SK-N-SH treated with all-trans-retinoic acid at 6 μM for 48 hours (cell line): ENCODE data around the gene FTO.

Experiments
- ATAC-seq: fragments of 200-7000 bp; cut with Tn5 transposase; 3 replicates; pipeline ENCODE4 v1.9.1; 2020; ENCODE audit warnings: mild to moderate bottlenecking, moderate library complexity
- ARNTL ChIP-seq: fragments of 450-650 bp; formaldehyde crosslinking; IDR thresholded peaks from 2 replicates; pipeline ENCODE4 v1.5.0; 2020; ENCODE audit warnings: low read depth, mild to moderate bottlenecking, moderate library complexity, borderline replicate concordance
- BACH2 ChIP-seq: fragments of 250-450 bp; sonication (Bioruptor Pico); IDR thresholded peaks from 2 replicates; pipeline ENCODE4 v1.9.0; 2021; ENCODE audit warnings: mild to moderate bottlenecking, borderline replicate concordance
- CREB5 ChIP-seq: fragments of 250-450 bp; sonication (Bioruptor Pico); IDR thresholded peaks from 2 replicates; pipeline ENCODE4 v1.5.1; 2020; ENCODE audit warnings: low read depth, mild to moderate bottlenecking, moderate library complexity
- CSDC2 ChIP-seq: fragments of 250-450 bp; sonication (Bioruptor Pico); IDR thresholded peaks from 2 replicates; pipeline ENCODE4 v1.5.0; 2020; ENCODE audit warnings: mild to moderate bottlenecking, moderate library complexity
- CSRNP3 ChIP-seq: fragments of 250-450 bp; sonication (Bioruptor Pico); IDR thresholded peaks from 2 replicates; pipeline ENCODE4 v1.5.1; 2021; ENCODE audit warnings: mild to moderate bottlenecking, moderate library complexity
- ESRRG ChIP-seq: fragments of 250-450 bp; sonication (Bioruptor Pico); IDR thresholded peaks from 2 replicates; pipeline ENCODE4 v1.6.1; 2021; ENCODE audit warnings: mild to moderate bottlenecking
- GLIS3 ChIP-seq: fragments of 250-450 bp; sonication (Bioruptor Pico); IDR thresholded peaks from 2 replicates; pipeline ENCODE4 v1.5.0; 2020; ENCODE audit warnings: mild to moderate bottlenecking, moderate library complexity
- ISL1 ChIP-seq: fragments of 250-450 bp; sonication (Bioruptor Pico); IDR thresholded peaks from 2 replicates; pipeline ENCODE4 v2.1.2; 2022; ENCODE audit warnings: mild to moderate bottlenecking, moderate library complexity
- OSR1 ChIP-seq: fragments of 250-450 bp; sonication (Bioruptor Pico); IDR thresholded peaks from 2 replicates; pipeline ENCODE4 v1.8.0; 2022; ENCODE audit warnings: moderate library complexity, mild to moderate bottlenecking, inconsistent platforms
- PATZ1 ChIP-seq: fragments of 250-450 bp; sonication (Bioruptor Pico); IDR thresholded peaks from 2 replicates; pipeline ENCODE4 v1.8.0; 2020; ENCODE audit warnings: mild to moderate bottlenecking, moderate library complexity, borderline replicate concordance
- POU6F1 ChIP-seq: fragments of 250-450 bp; sonication (Bioruptor Pico); IDR thresholded peaks from 2 replicates; pipeline ENCODE4 v1.8.0; 2021; ENCODE audit warnings: low read depth, mild to moderate bottlenecking, moderate library complexity, borderline replicate concordance
- PPARA ChIP-seq: fragments of 250-450 bp; sonication (Bioruptor Pico); IDR thresholded peaks from 2 replicates; pipeline ENCODE4 v1.5.0; 2020; ENCODE audit warnings: mild to moderate bottlenecking, borderline replicate concordance
- RARB ChIP-seq: fragments of 250-450 bp; sonication (Bioruptor Pico); IDR thresholded peaks from 2 replicates; pipeline ENCODE4 v1.8.0; 2021; ENCODE audit warnings: mild to moderate bottlenecking, moderate library complexity
- SNAI2 ChIP-seq: fragments of 250-450 bp; sonication (Bioruptor Pico); IDR thresholded peaks from 2 replicates; pipeline ENCODE4 v1.5.0; 2020; ENCODE audit warnings: mild to moderate bottlenecking, moderate library complexity
- TCF4 ChIP-seq: fragments of 250-450 bp; sonication (Bioruptor Pico); IDR thresholded peaks from 2 replicates; pipeline ENCODE4 v1.8.0; 2021; ENCODE audit warnings: mild to moderate bottlenecking, moderate library complexity, borderline replicate concordance
- TSHZ2 ChIP-seq: fragments of 250-450 bp; sonication (Bioruptor Pico); IDR thresholded peaks from 2 replicates; pipeline ENCODE4 v1.5.0; 2020; ENCODE audit warnings: mild to moderate bottlenecking, moderate library complexity
- ZFP3 ChIP-seq: fragments of 250-450 bp; sonication (Bioruptor Pico); IDR thresholded peaks from 2 replicates; pipeline ENCODE4 v1.5.0; 2020; ENCODE audit warnings: mild to moderate bottlenecking, moderate library complexity
- ZFP30 ChIP-seq: fragments of 450-650 bp; formaldehyde crosslinking; IDR thresholded peaks from 2 replicates; pipeline ENCODE4 v1.5.0; 2022; ENCODE audit warnings: mild to moderate bottlenecking, moderate library complexity
- ZNF565 ChIP-seq: fragments of 450-650 bp; formaldehyde crosslinking; conservative IDR thresholded peaks from 2 replicates; pipeline ENCODE4 v1.5.0; 2020; ENCODE audit warnings: low read depth, mild to moderate bottlenecking, moderate library complexity
- ZNF70 ChIP-seq: fragments of 450-650 bp; formaldehyde crosslinking; IDR thresholded peaks from 2 replicates; pipeline ENCODE4 v1.5.0; 2020; ENCODE audit warnings: mild to moderate bottlenecking, moderate library complexity
- ZNF8 ChIP-seq: fragments of 450-650 bp; formaldehyde crosslinking; IDR thresholded peaks from 2 replicates; pipeline ENCODE4 v1.5.0; 2020; ENCODE audit warnings: mild to moderate bottlenecking, moderate library complexity

The FTO gene

GRCh38 chr16:53836680-53837079 is 132.7 kb downstream of the FTO start (continued):
- TF ChIP-seq CSRNP3 (CRISPR knock-in tag), result no peak
- no peak for TF ChIP-seq PATZ1 (CRISPR knock-in tag)
- no peak for TF ChIP-seq ARNTL (CRISPR knock-in tag)

GRCh38 chr16:53837426-53837825 is 133.5 kb downstream of the FTO start:
- TF ChIP-seq ZFP30 (CRISPR knock-in tag) (no peak), ESRRG (CRISPR knock-in tag) (no peak), CREB5 (CRISPR knock-in tag) (no peak), POU6F1 (no peak), ZNF565 (CRISPR knock-in tag) (no peak), SNAI2 (no peak), CSDC2 (CRISPR knock-in tag) (no peak), TSHZ2 (CRISPR knock-in tag) (no peak), OSR1 (CRISPR knock-in tag) (no peak), TCF4 (CRISPR knock-in tag) (no peak), ZFP3 (CRISPR knock-in tag) (no peak), PATZ1 (CRISPR knock-in tag) (no peak), ZNF70 (CRISPR knock-in tag) (no peak), ISL1 (no peak), ZNF8 (CRISPR knock-in tag) (no peak), RARB (CRISPR knock-in tag) (no peak), BACH2 (CRISPR knock-in tag) (no peak), PPARA (no peak), GLIS3 (CRISPR knock-in tag) (no peak), CSRNP3 (CRISPR knock-in tag) (no peak)

More at GRCh38 chr16:53837426-53837825, 133.5 kb downstream of the FTO start:
- ATAC-seq, result no peak
